K562 (cell line): ENCODE measurements around the gene ADGRL3. TPM values are rescaled to one million over a fixed set of nuclear protein-coding genes. Genes with fewer than 3 reads are reported as not detected.

Source experiments
- ATAC-seq: fragments of 200-7000 bp; cut with Tn5 transposase; 3 replicates; pipeline ENCODE4 v1.9.1; 2020; ENCODE audit warnings: moderate library complexity
- BruUV-seq: library from RNA; stranded (reverse); fragments of 400-500 nt; replicated peaks from 2 replicates; lab custom pipeline; 2021; lab: Mats Ljungman, UMichigan
- CTCF ChIA-PET: fragments of 300-600 bp; formaldehyde crosslinking; extraction: SDS; loops from one replicate; lab custom pipeline; 2021; ENCODE audit warnings: low intra/inter-chr PET ratio; lab: Yijun Ruan, JAX
- POLR2A ChIA-PET: fragments of 300-600, 350-650 bp; sonication (Branson Sonifier 250); formaldehyde crosslinking; extraction: SDS; loops from one replicate; lab custom pipeline; 2021; ENCODE audit warnings: antibody characterized with exemption, inconsistent platforms; lab: Yijun Ruan, JAX
- DNase-seq, 4 experiments: peaks; one replicate each; pipeline versions ENCODE4 v3.0.0 to v3.0.0-alpha.2; 2011 to 2018; ENCODE audit warnings: low spot score in 3 of 4, mixed read lengths in 3 of 4; ENCODE audit errors: extremely low read depth in 1 of 4
- FAIRE-seq: peaks from 2 replicates; lab custom pipeline; 2011; peaks lifted over from hg19 to GRCh38; lab: Jason Lieb, UNC
- H2AFZ ChIP-seq: 2 replicates; pipeline ENCODE4 v1.6.0; 2011; ENCODE audit warnings: low read depth, low read length, control low read depth, inconsistent platforms
- H3K27ac ChIP-seq: fragments of 200-600 bp; 3 replicates; pipeline ENCODE4 v1.8.0; 2011; ENCODE audit warnings: low read depth, mild to moderate bottlenecking, control low read depth, inconsistent platforms, low read length, moderate library complexity, mixed read lengths; ENCODE audit errors: extremely low read depth
- H3K27me3 ChIP-seq, 2 experiments: fragments of 300-600 bp in 1 of 2; 2 replicates in 1 of 2; 3 replicates in 1 of 2; pipeline versions ENCODE4 v1.6.0 to v1.8.0; 2011; ENCODE audit warnings: inconsistent platforms in 2 of 2, low read length in 2 of 2, mild to moderate bottlenecking in 1 of 2, mixed read lengths in 1 of 2, moderate library complexity in 1 of 2; ENCODE audit not compliant: control insufficient read depth in 2 of 2, insufficient read depth in 2 of 2
- H3K36me3 ChIP-seq: fragments of 300-600 bp; 3 replicates; pipeline ENCODE4 v1.8.0; 2011; ENCODE audit warnings: mild to moderate bottlenecking, low read length, inconsistent platforms; ENCODE audit not compliant: control insufficient read depth, insufficient read depth
- H3K4me1 ChIP-seq, 2 experiments: fragments of 200-600 bp in 1 of 2; replicated peaks in 1 of 2; 2 replicates in 1 of 2; 3 replicates in 1 of 2; pipeline versions ENCODE4 v1.5.1 to v1.8.0; 2011; ENCODE audit warnings: inconsistent platforms in 2 of 2, low read length in 2 of 2, mild to moderate bottlenecking in 1 of 2, mixed read lengths in 1 of 2, moderate library complexity in 1 of 2; ENCODE audit not compliant: control insufficient read depth in 2 of 2, insufficient read depth in 2 of 2
- H3K4me2 ChIP-seq: 2 replicates; pipeline ENCODE4 v1.6.1; 2011; ENCODE audit warnings: low read length, control low read depth, inconsistent platforms, mixed read lengths; ENCODE audit not compliant: insufficient read depth
- H3K4me3 ChIP-seq: fragments of 200-600 bp; sonication (generic), shearing (Covaris generic); 2 replicates; pipeline ENCODE4 v1.5.1; 2016; ENCODE audit warnings: control low read depth, inconsistent platforms
- H3K79me2 ChIP-seq: fragments of 200-600 bp; 3 replicates; pipeline ENCODE4 v1.8.0; 2011; ENCODE audit warnings: low read length, inconsistent platforms; ENCODE audit not compliant: control insufficient read depth, insufficient read depth
- H3K9ac ChIP-seq, 2 experiments: 2 replicates each; pipeline versions ENCODE4 v1.6.0 to v1.6.1; 2011; ENCODE audit warnings: low read depth in 2 of 2, low read length in 2 of 2, control low read depth in 1 of 2, inconsistent platforms in 1 of 2, mild to moderate bottlenecking in 1 of 2, mixed read lengths in 1 of 2; ENCODE audit not compliant: insufficient read depth in 1 of 2
- H3K9me1 ChIP-seq: one replicate; pipeline ENCODE4 v1.6.0; 2011; ENCODE audit warnings: inconsistent platforms, mild to moderate bottlenecking, low read length, moderate library complexity; ENCODE audit not compliant: control insufficient read depth, insufficient read depth
- H3K9me3 ChIP-seq: replicated peaks from 2 replicates; pipeline ENCODE4 v1.5.1; 2011; ENCODE audit warnings: low read depth, low read length, inconsistent platforms; ENCODE audit not compliant: control insufficient read depth, insufficient read depth
- H4K20me1 ChIP-seq: replicated peaks from 2 replicates; pipeline ENCODE4 v1.6.1; 2011; ENCODE audit warnings: low read length, inconsistent platforms, mixed read lengths; ENCODE audit not compliant: control insufficient read depth, insufficient read depth
- HEY1 ChIP-seq: fragments of 250-450 bp; sonication (Bioruptor Pico); IDR thresholded peaks from 2 replicates; pipeline ENCODE4 v1.5.0; 2020; ENCODE audit warnings: mild to moderate bottlenecking, moderate library complexity, borderline replicate concordance
- IFI16 ChIP-seq: fragments of 250-450 bp; sonication (Bioruptor Pico); IDR thresholded peaks from 2 replicates; pipeline ENCODE4 v2.1.2; 2022; ENCODE audit warnings: mild to moderate bottlenecking, inconsistent platforms
- NCOA1 ChIP-seq: fragments of 450-650 bp; IDR thresholded peaks from 2 replicates; pipeline ENCODE4 v1.6.1; 2016; ENCODE audit warnings: low read depth
- NR1H2 ChIP-seq: sonication (generic); formaldehyde crosslinking; IDR thresholded peaks from 2 replicates; pipeline ENCODE4 v1.4.0; 2020; ENCODE audit warnings: mild to moderate bottlenecking, missing genetic modification reagents
- PRMT5 ChIP-seq: sonication (generic); formaldehyde crosslinking; IDR thresholded peaks from 2 replicates; pipeline ENCODE4 v1.5.0; 2020; ENCODE audit warnings: missing genetic modification reagents
- SETDB1 ChIP-seq: IDR thresholded peaks from one replicate; pipeline ENCODE4 v1.6.1; 2012; ENCODE audit warnings: low read length, control low read depth, inconsistent platforms
- SRSF9 ChIP-seq: fragments of 200-400 bp; formaldehyde crosslinking; IDR thresholded peaks from 2 replicates; pipeline ENCODE4 v1.6.1; 2017; ENCODE audit warnings: low read depth, low read length, borderline replicate concordance
- U2AF1 ChIP-seq: fragments of 200-400 bp; formaldehyde crosslinking; optimal IDR thresholded peaks from 2 replicates; pipeline ENCODE3; 2017; ENCODE audit warnings: mild to moderate bottlenecking, low read depth, low read length, moderate library complexity
- ZKSCAN8 ChIP-seq: fragments of 200-800 bp; sonication (Bioruptor generic); IDR thresholded peaks from 2 replicates; pipeline ENCODE4 v1.6.1; 2016; ENCODE audit warnings: missing genetic modification characterization, missing compliant biosample characterization
- WGBS: fragments of 100-300 bp; shearing (Covaris generic); methylation state at CpG from one replicate; pipeline ENCODE4 v1.1.6; 2016; ENCODE audit warnings: low coverage, mixed read lengths; ENCODE audit not compliant: insufficient coverage; ENCODE audit errors: missing lambda C conversion rate; 5-methylcytosine and 5-hydroxymethylcytosine counted together
- in situ Hi-C: fragments of 300-500 bp; cut with MboI; formaldehyde crosslinking; loops from 4 replicates; pipeline ENCODE4 v1.15.0; 2018; ENCODE audit warnings: inconsistent platforms, mixed read lengths
- intact Hi-C: fragments of 100-400 bp; cut with micrococcal nuclease; formaldehyde crosslinking; loops from 2 replicates; pipeline ENCODE4 v1.14.2; 2022
- polyA plus RNA-seq, 8 experiments: library from polyadenylated mRNA; depleted of rRNA in 4 of 8; stranded (reverse) in 5 of 8; unstranded in 3 of 8; fragments of >200 nt; fragmentation: Nextera tagmentation in 2 of 8; fragmentation: Illumina TruSeq in 1 of 8; extraction: Ambion mirVana in 2 of 8; extraction: Trizol in 1 of 8; gene quantifications; 2 replicates each; pipeline versions ENCODE4 v1.2.1 to v1.2.3, GENCODE V29; 2011 to 2014; ENCODE audit warnings: inconsistent platforms in 1 of 8, missing spikeins in 1 of 8
- total RNA-seq, 7 experiments: library from RNA; depleted of rRNA in 6 of 7; stranded (reverse); fragments of >200 nt in 6 of 7; fragmentation: Illumina TruSeq in 2 of 7; extraction: Trizol in 2 of 7; gene quantifications; 2 replicates each; pipeline versions ENCODE4 v1.2.1 to v1.2.3, GENCODE V29; 2011 to 2021; ENCODE audit warnings: low replicate concordance in 1 of 7
- TF ChIP-seq, protein P1 (sequence below): fragments of 250-450 bp; sonication (Bioruptor Pico); IDR thresholded peaks from 2 replicates; pipeline ENCODE4 v1.5.0; 2020; ENCODE audit warnings: mild to moderate bottlenecking, borderline replicate concordance
- TF ChIP-seq, protein P2 (sequence below): fragments of 450-650 bp; formaldehyde crosslinking; IDR thresholded peaks from 2 replicates; pipeline ENCODE4 v1.4.0; 2022; ENCODE audit warnings: missing genetic modification characterization
- TF ChIP-seq, protein P3 (sequence below): sonication (generic); formaldehyde crosslinking; IDR thresholded peaks from 2 replicates; pipeline ENCODE4 v1.8.1; 2022; ENCODE audit warnings: missing genetic modification reagents
- TF ChIP-seq, protein P4 (sequence below): fragments of 450-650 bp; IDR thresholded peaks from 2 replicates; pipeline ENCODE4 v1.6.1; 2016; ENCODE audit warnings: missing biosample characterization, missing genetic modification characterization
- TF ChIP-seq, protein P5 (sequence below): fragments of 450-650 bp; IDR thresholded peaks from 2 replicates; pipeline ENCODE4 v1.7.1; 2018; ENCODE audit warnings: mild to moderate bottlenecking, low read depth; ENCODE audit not compliant: partially characterized antibody

ADGRL3 gene
- total and polyA plus RNA-seq, 9 of the 15 experiments (the other 6 are each of a cell fraction or from before 2014, with no cell fraction given): 0.03 to 0.14 (median 0.04) TPM; not detected in 2

DNA sequence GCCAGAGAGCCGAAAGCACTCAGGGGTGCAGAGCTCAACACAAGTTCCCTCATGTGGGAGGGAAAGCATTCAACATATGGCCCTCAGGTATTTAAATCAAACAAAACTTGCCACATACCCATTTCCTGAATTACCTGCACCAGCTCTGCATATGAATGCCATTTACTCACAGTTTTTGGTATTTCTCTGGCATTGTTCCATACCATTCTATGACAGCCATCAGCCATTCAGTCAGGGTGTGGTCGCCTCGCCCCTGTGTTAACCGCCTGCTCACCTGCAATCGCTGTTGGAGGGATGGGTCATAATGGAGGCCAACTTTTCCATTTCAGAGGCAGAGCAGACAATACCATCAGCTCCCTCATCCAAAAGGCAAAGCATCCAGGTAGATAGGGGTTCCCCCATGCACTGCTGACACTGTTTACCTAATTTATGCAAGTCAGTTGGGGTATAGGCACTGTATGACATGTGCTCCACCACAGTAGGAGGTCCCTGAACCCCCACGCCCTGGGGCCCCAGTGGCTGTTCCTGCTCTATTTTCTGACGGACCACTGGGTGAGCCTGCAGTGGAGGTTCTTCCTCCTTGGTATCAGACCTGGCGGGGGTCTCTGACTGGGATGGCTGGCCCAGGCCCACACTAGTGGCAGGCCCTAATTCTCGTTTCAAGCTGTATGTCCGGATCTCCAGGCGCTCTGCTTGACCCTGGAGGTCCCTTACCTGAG is 227.1 kb downstream of the ADGRL3 start:
- 0% methylated on average over 10 of the region's 11 CpGs for WGBS
- no peak overlapping the region for H3K4me3 ChIP-seq
- no peak overlapping the region for H2AFZ ChIP-seq
- no peaks in the 10 kb centered on the region for H3K36me3 ChIP-seq
- H3K9me1 ChIP-seq: no peaks in the 10 kb centered on the region
- intact Hi-C loops (no loop called here), in situ Hi-C loops (no loop called here)
- H3K9me3 ChIP-seq: no peaks in the 10 kb centered on the region
- no peak for ATAC-seq
- no TSS peak for BruUV-seq
- H4K20me1 ChIP-seq: no peaks in the 10 kb centered on the region
- H3K27ac ChIP-seq: no peak overlapping the region
- POLR2A ChIA-PET: no interaction called here
- FAIRE-seq: no peak
- no peak overlapping the region for H3K4me2 ChIP-seq
- no peak overlapping the region for H3K9ac ChIP-seq
- no peaks in the 10 kb centered on the region for H3K79me2 ChIP-seq
- CTCF ChIA-PET: no interaction called here
- TF ChIP-seq, protein P1, sequence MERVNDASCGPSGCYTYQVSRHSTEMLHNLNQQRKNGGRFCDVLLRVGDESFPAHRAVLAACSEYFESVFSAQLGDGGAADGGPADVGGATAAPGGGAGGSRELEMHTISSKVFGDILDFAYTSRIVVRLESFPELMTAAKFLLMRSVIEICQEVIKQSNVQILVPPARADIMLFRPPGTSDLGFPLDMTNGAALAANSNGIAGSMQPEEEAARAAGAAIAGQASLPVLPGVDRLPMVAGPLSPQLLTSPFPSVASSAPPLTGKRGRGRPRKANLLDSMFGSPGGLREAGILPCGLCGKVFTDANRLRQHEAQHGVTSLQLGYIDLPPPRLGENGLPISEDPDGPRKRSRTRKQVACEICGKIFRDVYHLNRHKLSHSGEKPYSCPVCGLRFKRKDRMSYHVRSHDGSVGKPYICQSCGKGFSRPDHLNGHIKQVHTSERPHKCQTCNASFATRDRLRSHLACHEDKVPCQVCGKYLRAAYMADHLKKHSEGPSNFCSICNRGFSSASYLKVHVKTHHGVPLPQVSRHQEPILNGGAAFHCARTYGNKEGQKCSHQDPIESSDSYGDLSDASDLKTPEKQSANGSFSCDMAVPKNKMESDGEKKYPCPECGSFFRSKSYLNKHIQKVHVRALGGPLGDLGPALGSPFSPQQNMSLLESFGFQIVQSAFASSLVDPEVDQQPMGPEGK: no peak
- TF ChIP-seq SRSF9: no peak
- TF ChIP-seq, protein P2, sequence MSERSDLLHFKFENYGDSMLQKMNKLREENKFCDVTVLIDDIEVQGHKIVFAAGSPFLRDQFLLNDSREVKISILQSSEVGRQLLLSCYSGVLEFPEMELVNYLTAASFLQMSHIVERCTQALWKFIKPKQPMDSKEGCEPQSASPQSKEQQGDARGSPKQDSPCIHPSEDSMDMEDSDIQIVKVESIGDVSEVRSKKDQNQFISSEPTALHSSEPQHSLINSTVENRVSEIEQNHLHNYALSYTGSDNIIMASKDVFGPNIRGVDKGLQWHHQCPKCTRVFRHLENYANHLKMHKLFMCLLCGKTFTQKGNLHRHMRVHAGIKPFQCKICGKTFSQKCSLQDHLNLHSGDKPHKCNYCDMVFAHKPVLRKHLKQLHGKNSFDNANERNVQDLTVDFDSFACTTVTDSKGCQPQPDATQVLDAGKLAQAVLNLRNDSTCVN (CRISPR knock-in tag): no peak
- TF ChIP-seq HEY1 (CRISPR knock-in tag): no peak
- no peak for TF ChIP-seq NR1H2 (CRISPR knock-in tag)
- TF ChIP-seq, protein P3, sequence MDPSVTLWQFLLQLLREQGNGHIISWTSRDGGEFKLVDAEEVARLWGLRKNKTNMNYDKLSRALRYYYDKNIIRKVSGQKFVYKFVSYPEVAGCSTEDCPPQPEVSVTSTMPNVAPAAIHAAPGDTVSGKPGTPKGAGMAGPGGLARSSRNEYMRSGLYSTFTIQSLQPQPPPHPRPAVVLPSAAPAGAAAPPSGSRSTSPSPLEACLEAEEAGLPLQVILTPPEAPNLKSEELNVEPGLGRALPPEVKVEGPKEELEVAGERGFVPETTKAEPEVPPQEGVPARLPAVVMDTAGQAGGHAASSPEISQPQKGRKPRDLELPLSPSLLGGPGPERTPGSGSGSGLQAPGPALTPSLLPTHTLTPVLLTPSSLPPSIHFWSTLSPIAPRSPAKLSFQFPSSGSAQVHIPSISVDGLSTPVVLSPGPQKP (CRISPR knock-in tag): no peak
- TF ChIP-seq U2AF1: no peak
- TF ChIP-seq, protein P4, sequence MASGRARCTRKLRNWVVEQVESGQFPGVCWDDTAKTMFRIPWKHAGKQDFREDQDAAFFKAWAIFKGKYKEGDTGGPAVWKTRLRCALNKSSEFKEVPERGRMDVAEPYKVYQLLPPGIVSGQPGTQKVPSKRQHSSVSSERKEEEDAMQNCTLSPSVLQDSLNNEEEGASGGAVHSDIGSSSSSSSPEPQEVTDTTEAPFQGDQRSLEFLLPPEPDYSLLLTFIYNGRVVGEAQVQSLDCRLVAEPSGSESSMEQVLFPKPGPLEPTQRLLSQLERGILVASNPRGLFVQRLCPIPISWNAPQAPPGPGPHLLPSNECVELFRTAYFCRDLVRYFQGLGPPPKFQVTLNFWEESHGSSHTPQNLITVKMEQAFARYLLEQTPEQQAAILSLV (tag): no peak
- TF ChIP-seq, protein P5, sequence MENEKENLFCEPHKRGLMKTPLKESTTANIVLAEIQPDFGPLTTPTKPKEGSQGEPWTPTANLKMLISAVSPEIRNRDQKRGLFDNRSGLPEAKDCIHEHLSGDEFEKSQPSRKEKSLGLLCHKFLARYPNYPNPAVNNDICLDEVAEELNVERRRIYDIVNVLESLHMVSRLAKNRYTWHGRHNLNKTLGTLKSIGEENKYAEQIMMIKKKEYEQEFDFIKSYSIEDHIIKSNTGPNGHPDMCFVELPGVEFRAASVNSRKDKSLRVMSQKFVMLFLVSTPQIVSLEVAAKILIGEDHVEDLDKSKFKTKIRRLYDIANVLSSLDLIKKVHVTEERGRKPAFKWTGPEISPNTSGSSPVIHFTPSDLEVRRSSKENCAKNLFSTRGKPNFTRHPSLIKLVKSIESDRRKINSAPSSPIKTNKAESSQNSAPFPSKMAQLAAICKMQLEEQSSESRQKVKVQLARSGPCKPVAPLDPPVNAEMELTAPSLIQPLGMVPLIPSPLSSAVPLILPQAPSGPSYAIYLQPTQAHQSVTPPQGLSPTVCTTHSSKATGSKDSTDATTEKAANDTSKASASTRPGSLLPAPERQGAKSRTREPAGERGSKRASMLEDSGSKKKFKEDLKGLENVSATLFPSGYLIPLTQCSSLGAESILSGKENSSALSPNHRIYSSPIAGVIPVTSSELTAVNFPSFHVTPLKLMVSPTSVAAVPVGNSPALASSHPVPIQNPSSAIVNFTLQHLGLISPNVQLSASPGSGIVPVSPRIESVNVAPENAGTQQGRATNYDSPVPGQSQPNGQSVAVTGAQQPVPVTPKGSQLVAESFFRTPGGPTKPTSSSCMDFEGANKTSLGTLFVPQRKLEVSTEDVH: no peak
- TF ChIP-seq SETDB1: no peak
- no peak for TF ChIP-seq ZKSCAN8 (CRISPR knock-in tag)
- TF ChIP-seq PRMT5 (CRISPR knock-in tag): no peak
- no peak for TF ChIP-seq NCOA1
- no peak for TF ChIP-seq IFI16
- no peaks in the 10 kb centered on the region for H3K27me3 ChIP-seq
- no peak for DNase-seq
- no peaks in the 10 kb centered on the region for H3K4me1 ChIP-seq
